ENCODE measurements around the gene DACT1. TPM values are rescaled to one million over a fixed set of nuclear protein-coding genes. Genes with fewer than 3 reads are reported as not detected.
"Not testable (repeated sequence)": the region's sequence is repeated elsewhere in the genome, so short reads cannot be mapped to it uniquely, and the experiment has no call there.

DACT1 gene
- total RNA-seq (1 to 10 TPM in 3 of 6 donors, under 1 TPM in 3; 0.69 to 7.5 (median 1.2) TPM), polyA plus RNA-seq (1 to 10 TPM in 1 of 2 donors, under 1 TPM in 1; 0.80 to 1.3 TPM)

- peaks cover 7 to 16% (median 14%) of the 10 kb centered on the region in 3 donors for H3K4me1 ChIP-seq
- TF ChIP-seq CTCF (IDR thresholded peaks at IDR 0.05): no peak
- peak within 1 kb of the TSS in 3 of 4 donors; percentile 46 to 69 (median 58) for H3K27ac ChIP-seq
Observed at GRCh38 chr14:58637391-58638230, at the start of gene DACT1. Gene DACT1 (plus strand): TSS chr14:58637962. CDS start chr14:58638203, 241 bp downstream.

GRCh38 chr14:58588321-58588720 lies 49.4 kb upstream of the DACT1 start:
- FAIRE-seq; H3K27me3 ChIP-seq; H3K4me1 ChIP-seq; H3K9me3 ChIP-seq; H3K27ac ChIP-seq; ATAC-seq; intact Hi-C loops (cut with DNase I); H3K36me3 ChIP-seq; H3K4me3 ChIP-seq; DNase-seq: not testable (repeated sequence)
- WGBS, 2 donors: 88 to 89% methylated on average over 18 of the region's 18 CpGs

More at GRCh38 chr14:58637391-58638230, at the start of gene DACT1:
- intact Hi-C loops (cut with DNase I): no loop called here
- 0% methylated on average over 49 to 94 of the region's 94 CpGs for WGBS, 2 donors
- ATAC-seq (peak; percentile 50 to 76 (median 68)), DNase-seq (peak; percentile 25 to 75 (median 50)), FAIRE-seq (no peak)
- Histone ChIP-seq H3K27me3 (no peaks in the 10 kb centered on the region), H3K4me3 (peak within 1 kb of the TSS; percentile 40 to 81 (median 55)), H3K9me3 (no peaks in the 10 kb centered on the region), H3K36me3 (no peaks in the 10 kb centered on the region)

DNA sequence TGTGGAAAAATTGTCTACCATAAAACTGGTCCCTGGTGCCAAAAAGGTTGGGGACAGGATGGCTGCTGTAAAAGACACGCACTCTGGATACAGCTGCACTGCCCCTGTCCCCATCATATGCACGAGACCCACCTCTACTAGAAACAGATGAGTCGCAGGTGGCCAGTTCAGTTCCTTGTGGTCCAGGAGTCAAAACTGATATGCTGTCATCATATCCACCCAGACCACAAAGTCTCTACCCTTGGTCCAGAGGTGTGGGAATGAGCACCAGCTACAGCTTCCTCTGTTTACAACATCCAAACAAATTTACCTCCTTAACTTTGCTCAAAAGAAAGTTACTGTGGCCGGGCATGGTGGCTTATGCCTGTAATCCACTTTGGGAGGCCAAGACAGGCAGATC lies 43.8 kb upstream of the DACT1 start:
- FAIRE-seq (no peak), DNase-seq (no peak), ATAC-seq (no peak)
- H3K27ac ChIP-seq: no peak overlapping the region
- no peaks in the 10 kb centered on the region for H3K4me1 ChIP-seq
- intact Hi-C loops (cut with DNase I): no loop called here
- WGBS, 2 donors: 73 to 83% methylated on average over 4 of the region's 4 CpGs
- no peaks in the 10 kb centered on the region for H3K9me3 ChIP-seq
- no peaks in the 10 kb centered on the region for H3K27me3 ChIP-seq
- TF ChIP-seq CTCF (IDR thresholded peaks at IDR 0.05): no peak
- no peaks in the 10 kb centered on the region for H3K36me3 ChIP-seq
- no peak overlapping the region for H3K4me3 ChIP-seq

DNA sequence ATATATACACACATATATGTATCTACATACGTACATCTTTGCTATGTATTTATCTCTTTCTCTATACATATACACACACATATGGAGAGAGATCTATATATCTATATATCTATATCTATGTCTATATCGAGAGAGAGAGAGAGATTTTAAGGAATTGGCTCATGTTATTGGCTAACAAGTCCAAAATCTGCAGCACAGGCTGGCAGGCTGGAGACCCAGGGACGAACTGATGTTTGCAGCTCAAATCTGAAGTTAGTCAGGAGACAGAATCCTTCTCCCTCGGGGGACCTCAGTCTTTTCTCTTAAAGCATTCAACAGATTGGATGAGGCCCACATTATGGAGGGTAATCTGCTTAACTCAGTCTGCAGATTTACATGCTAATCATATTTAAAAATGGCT lies 40.7 kb upstream of the DACT1 start:
- Histone ChIP-seq H3K27ac (no peak overlapping the region), H3K9me3 (no peaks in the 10 kb centered on the region), H3K36me3 (no peaks in the 10 kb centered on the region), H3K27me3 (no peaks in the 10 kb centered on the region), H3K4me1 (no peaks in the 10 kb centered on the region), H3K4me3 (no peak overlapping the region)
- no peak for TF ChIP-seq CTCF (IDR thresholded peaks at IDR 0.05)
- no peak for ATAC-seq
- WGBS, 2 donors: 78 to 81% methylated on average over 4 of the region's 4 CpGs
- no peak for DNase-seq
- intact Hi-C loops (cut with DNase I): no loop called here
- FAIRE-seq: no peak

- no peak for DNase-seq
- H3K27ac ChIP-seq: no peak overlapping the region
- no peaks in the 10 kb centered on the region for H3K36me3 ChIP-seq
- no peaks in the 10 kb centered on the region for H3K27me3 ChIP-seq
- FAIRE-seq: no peak
- TF ChIP-seq CTCF (IDR thresholded peaks at IDR 0.05): no peak
- H3K4me1 ChIP-seq: no peaks in the 10 kb centered on the region
- H3K4me3 ChIP-seq: no peak overlapping the region
- WGBS, 2 donors: 66 to 76% methylated on average over 4 of the region's 4 CpGs
- no peak for ATAC-seq
- intact Hi-C loops (cut with DNase I): no loop called here
- H3K9me3 ChIP-seq: no peaks in the 10 kb centered on the region
Observed at GRCh38 chr14:58598028-58598803, 39.5 kb upstream of the DACT1 start.
